HEK293 (cell line): ENCODE data around the gene GPR158.

Experiments used
- CTCF ChIA-PET: fragments of 350-600 bp; formaldehyde crosslinking; extraction: SDS; loops from one replicate; lab custom pipeline; 2021; ENCODE audit warnings: antibody characterized with exemption; lab: Yijun Ruan, JAX
- POLR2A ChIA-PET: fragments of 300-600 bp; formaldehyde crosslinking; extraction: SDS; loops from one replicate; lab custom pipeline; 2020; ENCODE audit warnings: antibody characterized with exemption, inconsistent platforms; lab: Yijun Ruan, JAX
- H3K27ac ChIP-seq: fragments of 200-500 bp; sonication (Bioruptor generic); 2 replicates; pipeline ENCODE4 v1.5.1; 2014; ENCODE audit warnings: low read depth, low read length, control low read depth, inconsistent platforms; ENCODE audit errors: extremely low read depth
- H3K36me3 ChIP-seq, 2 experiments: fragments of 200-500 bp in 1 of 2; sonication (Bioruptor generic) in 1 of 2; 1 replicate in 1 of 2; 2 replicates in 1 of 2; pipeline ENCODE4 v1.5.1; 2014 to 2017; ENCODE audit warnings: inconsistent platforms in 2 of 2, low read length in 2 of 2; ENCODE audit not compliant: control insufficient read depth in 2 of 2, insufficient read depth in 1 of 2
- H3K4me1 ChIP-seq: fragments of 200-500 bp; sonication (Bioruptor generic); 2 replicates; pipeline ENCODE4 v1.5.1; 2014; ENCODE audit warnings: mild to moderate bottlenecking, low read length, inconsistent platforms; ENCODE audit not compliant: control insufficient read depth, insufficient read depth
- H3K4me3 ChIP-seq: 2 replicates; pipeline ENCODE4 v1.5.1; 2011; ENCODE audit warnings: low read depth, mild to moderate bottlenecking, control low read depth, low read length, moderate library complexity
- H3K9me3 ChIP-seq: fragments of 200-500 bp; sonication (Bioruptor generic); 2 replicates; pipeline ENCODE4 v1.5.1; 2014; ENCODE audit warnings: low read depth, low read length, inconsistent platforms; ENCODE audit not compliant: control insufficient read depth, insufficient read depth
- BCL11B ChIP-seq: fragments of 450-650 bp; formaldehyde crosslinking; IDR thresholded peaks from 2 replicates; pipeline ENCODE4 v1.5.1; 2016; ENCODE audit warnings: low read depth, missing biosample characterization, missing genetic modification characterization
- HOXA7 ChIP-seq: sonication (generic); formaldehyde crosslinking; IDR thresholded peaks from 2 replicates; pipeline ENCODE4 v1.8.1; 2022; ENCODE audit warnings: missing genetic modification reagents, borderline replicate concordance
- REPIN1 ChIP-seq: fragments of 450-650 bp; formaldehyde crosslinking; IDR thresholded peaks from 2 replicates; pipeline ENCODE4 v1.5.1; 2017; ENCODE audit warnings: missing biosample characterization, missing genetic modification characterization, low read depth
- SP7 ChIP-seq: fragments of 450-650 bp; formaldehyde crosslinking; IDR thresholded peaks from 2 replicates; pipeline ENCODE4 v1.5.1; 2016; ENCODE audit warnings: missing biosample characterization, missing genetic modification characterization
- ZFP3 ChIP-seq: fragments of 450-650 bp; formaldehyde crosslinking; IDR thresholded peaks from 2 replicates; pipeline ENCODE4 v1.5.1; 2016; ENCODE audit warnings: low read depth, missing biosample characterization, missing genetic modification characterization
- ZNF133 ChIP-seq: fragments of 450-650 bp; formaldehyde crosslinking; IDR thresholded peaks from 2 replicates; pipeline ENCODE4 v1.5.1; 2016; ENCODE audit warnings: missing biosample characterization, missing genetic modification characterization
- ZNF138 ChIP-seq: fragments of 450-650 bp; formaldehyde crosslinking; IDR thresholded peaks from 2 replicates; pipeline ENCODE4 v1.5.1; 2016; ENCODE audit warnings: missing biosample characterization, missing genetic modification characterization, borderline replicate concordance
- ZNF140 ChIP-seq: fragments of 450-650 bp; formaldehyde crosslinking; IDR thresholded peaks from 2 replicates; pipeline ENCODE4 v1.5.1; 2016; ENCODE audit warnings: missing biosample characterization, missing genetic modification characterization
- ZNF24 ChIP-seq: fragments of 450-650 bp; formaldehyde crosslinking; IDR thresholded peaks from 2 replicates; pipeline ENCODE4 v1.5.1; 2016; ENCODE audit warnings: missing biosample characterization, missing genetic modification characterization
- ZNF324 ChIP-seq: fragments of 450-650 bp; formaldehyde crosslinking; IDR thresholded peaks from 2 replicates; pipeline ENCODE4 v1.5.1; 2016; ENCODE audit warnings: missing biosample characterization, missing genetic modification characterization
- ZNF37A ChIP-seq: fragments of 450-650 bp; IDR thresholded peaks from 2 replicates; pipeline ENCODE4 v1.5.1; 2018; ENCODE audit warnings: missing biosample characterization, missing genetic modification characterization
- ZNF621 ChIP-seq: fragments of 450-650 bp; formaldehyde crosslinking; IDR thresholded peaks from 2 replicates; pipeline ENCODE4 v1.5.1; 2017; ENCODE audit warnings: missing biosample characterization, missing genetic modification characterization
- ZNF626 ChIP-seq: fragments of 450-650 bp; sonication (Bioruptor Pico); formaldehyde crosslinking; IDR thresholded peaks from 2 replicates; pipeline ENCODE4 v1.5.1; 2018; ENCODE audit warnings: missing biosample characterization, missing genetic modification characterization, inconsistent platforms
- ZNF670 ChIP-seq: fragments of 450-650 bp; formaldehyde crosslinking; IDR thresholded peaks from 2 replicates; pipeline ENCODE4 v1.5.1; 2016; ENCODE audit warnings: missing biosample characterization, missing genetic modification characterization, low read depth
- ZNF747 ChIP-seq: fragments of 450-650 bp; formaldehyde crosslinking; IDR thresholded peaks from 2 replicates; pipeline ENCODE4 v1.5.1; 2016; ENCODE audit warnings: missing biosample characterization, missing genetic modification characterization
- ZNF791 ChIP-seq: fragments of 450-650 bp; formaldehyde crosslinking; IDR thresholded peaks from 2 replicates; pipeline ENCODE4 v1.5.1; 2016; ENCODE audit warnings: missing biosample characterization, missing genetic modification characterization
- ZNF792 ChIP-seq: fragments of 450-650 bp; formaldehyde crosslinking; IDR thresholded peaks from 2 replicates; pipeline ENCODE4 v1.5.1; 2016; ENCODE audit warnings: missing biosample characterization, missing genetic modification characterization
- TF ChIP-seq, protein P1 (sequence below): fragments of 450-650 bp; IDR thresholded peaks from 2 replicates; pipeline ENCODE4 v1.5.1; 2018; ENCODE audit warnings: missing biosample characterization, missing genetic modification characterization
- TF ChIP-seq, protein P2 (sequence below): fragments of 450-650 bp; formaldehyde crosslinking; IDR thresholded peaks from 2 replicates; pipeline ENCODE4 v1.5.1; 2016; ENCODE audit warnings: missing biosample characterization, missing genetic modification characterization
- TF ChIP-seq, protein P3 (sequence below): fragments of 450-650 bp; formaldehyde crosslinking; IDR thresholded peaks from 2 replicates; pipeline ENCODE4 v1.5.1; 2016; ENCODE audit warnings: missing biosample characterization, missing genetic modification characterization
- TF ChIP-seq, protein P4 (sequence below): fragments of 450-650 bp; formaldehyde crosslinking; IDR thresholded peaks from 2 replicates; pipeline ENCODE4 v1.5.1; 2016; ENCODE audit warnings: missing biosample characterization, missing genetic modification characterization, borderline replicate concordance
- TF ChIP-seq, protein P5 (sequence below): fragments of 450-650 bp; formaldehyde crosslinking; conservative IDR thresholded peaks from 2 replicates; pipeline ENCODE4 v1.5.1; 2016; ENCODE audit warnings: low read depth, missing biosample characterization, missing genetic modification characterization
- TF ChIP-seq, protein P6 (sequence below): fragments of 450-650 bp; formaldehyde crosslinking; IDR thresholded peaks from 2 replicates; pipeline ENCODE4 v1.5.1; 2016; ENCODE audit warnings: missing biosample characterization, missing genetic modification characterization

Gene GPR158

DNA sequence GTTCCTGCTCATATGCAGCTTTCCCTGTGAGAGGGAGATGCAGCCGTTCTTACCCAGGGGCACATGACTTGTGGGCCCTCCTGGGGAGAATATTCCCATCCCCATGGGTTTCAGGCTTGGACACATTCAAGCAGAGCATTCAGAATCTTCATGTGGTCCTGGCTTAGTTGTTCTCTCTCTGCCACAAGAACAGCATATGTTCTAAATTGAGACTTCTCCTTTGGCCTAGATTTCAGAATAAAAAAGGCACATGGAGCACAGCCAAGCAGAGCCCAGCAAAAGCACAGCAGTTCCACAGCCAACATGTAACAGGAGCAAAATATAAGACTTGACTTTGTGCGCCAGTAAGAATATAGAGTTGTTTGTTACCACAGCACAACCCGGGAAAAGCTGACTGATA lies 452.8 kb downstream of the GPR158 start:
- TF ChIP-seq, protein P1, sequence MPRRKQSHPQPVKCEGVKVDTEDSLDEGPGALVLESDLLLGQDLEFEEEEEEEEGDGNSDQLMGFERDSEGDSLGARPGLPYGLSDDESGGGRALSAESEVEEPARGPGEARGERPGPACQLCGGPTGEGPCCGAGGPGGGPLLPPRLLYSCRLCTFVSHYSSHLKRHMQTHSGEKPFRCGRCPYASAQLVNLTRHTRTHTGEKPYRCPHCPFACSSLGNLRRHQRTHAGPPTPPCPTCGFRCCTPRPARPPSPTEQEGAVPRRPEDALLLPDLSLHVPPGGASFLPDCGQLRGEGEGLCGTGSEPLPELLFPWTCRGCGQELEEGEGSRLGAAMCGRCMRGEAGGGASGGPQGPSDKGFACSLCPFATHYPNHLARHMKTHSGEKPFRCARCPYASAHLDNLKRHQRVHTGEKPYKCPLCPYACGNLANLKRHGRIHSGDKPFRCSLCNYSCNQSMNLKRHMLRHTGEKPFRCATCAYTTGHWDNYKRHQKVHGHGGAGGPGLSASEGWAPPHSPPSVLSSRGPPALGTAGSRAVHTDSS (tag by site-specific recombination): no peak
- no peak for TF ChIP-seq ZNF621 (tag by site-specific recombination)
- TF ChIP-seq ZFP3 (tag by site-specific recombination): no peak
- TF ChIP-seq ZNF24 (tag by site-specific recombination): no peak
- no peak for TF ChIP-seq ZNF37A
- TF ChIP-seq ZNF138: no peak
- no peak for TF ChIP-seq ZNF670 (tag by site-specific recombination)
- TF ChIP-seq ZNF324: no peak
- TF ChIP-seq, protein P2, sequence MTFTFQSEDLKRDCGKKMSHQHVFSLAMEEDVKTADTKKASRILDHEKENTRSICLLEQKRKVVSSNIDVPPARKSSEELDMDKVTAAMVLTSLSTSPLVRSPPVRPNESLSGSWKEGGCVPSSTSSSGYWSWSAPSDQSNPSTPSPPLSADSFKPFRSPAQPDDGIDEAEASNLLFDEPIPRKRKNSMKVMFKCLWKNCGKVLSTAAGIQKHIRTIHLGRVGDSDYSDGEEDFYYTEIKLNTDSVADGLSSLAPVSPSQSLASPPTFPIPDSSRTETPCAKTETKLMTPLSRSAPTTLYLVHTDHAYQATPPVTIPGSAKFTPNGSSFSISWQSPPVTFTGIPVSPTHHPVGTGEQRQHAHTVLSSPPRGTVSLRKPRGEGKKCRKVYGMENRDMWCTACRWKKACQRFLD (tag by site-specific recombination): no peak
- no peak for TF ChIP-seq ZNF747 (tag by site-specific recombination)
- TF ChIP-seq ZNF133 (tag by site-specific recombination): no peak
- no peak for TF ChIP-seq ZNF792 (tag by site-specific recombination)
- TF ChIP-seq, protein P3, sequence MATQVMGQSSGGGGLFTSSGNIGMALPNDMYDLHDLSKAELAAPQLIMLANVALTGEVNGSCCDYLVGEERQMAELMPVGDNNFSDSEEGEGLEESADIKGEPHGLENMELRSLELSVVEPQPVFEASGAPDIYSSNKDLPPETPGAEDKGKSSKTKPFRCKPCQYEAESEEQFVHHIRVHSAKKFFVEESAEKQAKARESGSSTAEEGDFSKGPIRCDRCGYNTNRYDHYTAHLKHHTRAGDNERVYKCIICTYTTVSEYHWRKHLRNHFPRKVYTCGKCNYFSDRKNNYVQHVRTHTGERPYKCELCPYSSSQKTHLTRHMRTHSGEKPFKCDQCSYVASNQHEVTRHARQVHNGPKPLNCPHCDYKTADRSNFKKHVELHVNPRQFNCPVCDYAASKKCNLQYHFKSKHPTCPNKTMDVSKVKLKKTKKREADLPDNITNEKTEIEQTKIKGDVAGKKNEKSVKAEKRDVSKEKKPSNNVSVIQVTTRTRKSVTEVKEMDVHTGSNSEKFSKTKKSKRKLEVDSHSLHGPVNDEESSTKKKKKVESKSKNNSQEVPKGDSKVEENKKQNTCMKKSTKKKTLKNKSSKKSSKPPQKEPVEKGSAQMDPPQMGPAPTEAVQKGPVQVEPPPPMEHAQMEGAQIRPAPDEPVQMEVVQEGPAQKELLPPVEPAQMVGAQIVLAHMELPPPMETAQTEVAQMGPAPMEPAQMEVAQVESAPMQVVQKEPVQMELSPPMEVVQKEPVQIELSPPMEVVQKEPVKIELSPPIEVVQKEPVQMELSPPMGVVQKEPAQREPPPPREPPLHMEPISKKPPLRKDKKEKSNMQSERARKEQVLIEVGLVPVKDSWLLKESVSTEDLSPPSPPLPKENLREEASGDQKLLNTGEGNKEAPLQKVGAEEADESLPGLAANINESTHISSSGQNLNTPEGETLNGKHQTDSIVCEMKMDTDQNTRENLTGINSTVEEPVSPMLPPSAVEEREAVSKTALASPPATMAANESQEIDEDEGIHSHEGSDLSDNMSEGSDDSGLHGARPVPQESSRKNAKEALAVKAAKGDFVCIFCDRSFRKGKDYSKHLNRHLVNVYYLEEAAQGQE (tag by site-specific recombination): no peak
- TF ChIP-seq ZNF626 (tag by site-specific recombination): no peak
- TF ChIP-seq BCL11B (tag by site-specific recombination): no peak
- no peak for TF ChIP-seq ZNF791 (tag by site-specific recombination)
- CTCF ChIA-PET: no interaction called here
- H3K27ac ChIP-seq: no peak overlapping the region
- no peaks in the 10 kb centered on the region for H3K4me1 ChIP-seq
- no peaks in the 10 kb centered on the region for H3K36me3 ChIP-seq
- H3K9me3 ChIP-seq: no peaks in the 10 kb centered on the region
- H3K4me3 ChIP-seq: no peak overlapping the region
- POLR2A ChIA-PET: no interaction called here

DNA sequence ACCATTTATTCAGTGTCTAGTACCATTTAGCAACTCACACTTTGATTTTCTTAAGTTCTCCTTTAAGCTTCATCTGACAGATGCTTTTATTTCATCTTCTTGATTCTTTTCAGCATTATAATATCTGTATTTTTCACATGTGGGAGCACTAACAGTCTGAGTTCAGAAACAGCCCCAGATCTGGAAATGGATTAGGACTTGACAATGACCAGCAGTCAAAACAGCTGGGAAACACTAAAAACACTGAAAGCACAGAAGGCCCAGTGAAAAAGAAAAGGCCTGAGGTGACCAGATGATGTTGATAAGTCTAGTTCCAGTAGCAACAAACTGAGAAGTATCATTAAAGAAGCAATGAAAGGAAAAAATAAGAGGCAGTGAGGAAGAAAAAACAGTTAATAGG lies 454.5 kb downstream of the GPR158 start:
- ChIA-PET CTCF (no interaction called here), POLR2A (no interaction called here)
- Histone ChIP-seq H3K27ac (no peak overlapping the region), H3K9me3 (no peaks in the 10 kb centered on the region), H3K36me3 (no peaks in the 10 kb centered on the region), H3K4me1 (no peaks in the 10 kb centered on the region), H3K4me3 (no peak overlapping the region)
- TF ChIP-seq, protein P4, sequence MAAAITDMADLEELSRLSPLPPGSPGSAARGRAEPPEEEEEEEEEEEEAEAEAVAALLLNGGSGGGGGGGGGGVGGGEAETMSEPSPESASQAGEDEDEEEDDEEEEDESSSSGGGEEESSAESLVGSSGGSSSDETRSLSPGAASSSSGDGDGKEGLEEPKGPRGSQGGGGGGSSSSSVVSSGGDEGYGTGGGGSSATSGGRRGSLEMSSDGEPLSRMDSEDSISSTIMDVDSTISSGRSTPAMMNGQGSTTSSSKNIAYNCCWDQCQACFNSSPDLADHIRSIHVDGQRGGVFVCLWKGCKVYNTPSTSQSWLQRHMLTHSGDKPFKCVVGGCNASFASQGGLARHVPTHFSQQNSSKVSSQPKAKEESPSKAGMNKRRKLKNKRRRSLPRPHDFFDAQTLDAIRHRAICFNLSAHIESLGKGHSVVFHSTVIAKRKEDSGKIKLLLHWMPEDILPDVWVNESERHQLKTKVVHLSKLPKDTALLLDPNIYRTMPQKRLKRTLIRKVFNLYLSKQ (tag by site-specific recombination): no peak
- TF ChIP-seq, protein P5, sequence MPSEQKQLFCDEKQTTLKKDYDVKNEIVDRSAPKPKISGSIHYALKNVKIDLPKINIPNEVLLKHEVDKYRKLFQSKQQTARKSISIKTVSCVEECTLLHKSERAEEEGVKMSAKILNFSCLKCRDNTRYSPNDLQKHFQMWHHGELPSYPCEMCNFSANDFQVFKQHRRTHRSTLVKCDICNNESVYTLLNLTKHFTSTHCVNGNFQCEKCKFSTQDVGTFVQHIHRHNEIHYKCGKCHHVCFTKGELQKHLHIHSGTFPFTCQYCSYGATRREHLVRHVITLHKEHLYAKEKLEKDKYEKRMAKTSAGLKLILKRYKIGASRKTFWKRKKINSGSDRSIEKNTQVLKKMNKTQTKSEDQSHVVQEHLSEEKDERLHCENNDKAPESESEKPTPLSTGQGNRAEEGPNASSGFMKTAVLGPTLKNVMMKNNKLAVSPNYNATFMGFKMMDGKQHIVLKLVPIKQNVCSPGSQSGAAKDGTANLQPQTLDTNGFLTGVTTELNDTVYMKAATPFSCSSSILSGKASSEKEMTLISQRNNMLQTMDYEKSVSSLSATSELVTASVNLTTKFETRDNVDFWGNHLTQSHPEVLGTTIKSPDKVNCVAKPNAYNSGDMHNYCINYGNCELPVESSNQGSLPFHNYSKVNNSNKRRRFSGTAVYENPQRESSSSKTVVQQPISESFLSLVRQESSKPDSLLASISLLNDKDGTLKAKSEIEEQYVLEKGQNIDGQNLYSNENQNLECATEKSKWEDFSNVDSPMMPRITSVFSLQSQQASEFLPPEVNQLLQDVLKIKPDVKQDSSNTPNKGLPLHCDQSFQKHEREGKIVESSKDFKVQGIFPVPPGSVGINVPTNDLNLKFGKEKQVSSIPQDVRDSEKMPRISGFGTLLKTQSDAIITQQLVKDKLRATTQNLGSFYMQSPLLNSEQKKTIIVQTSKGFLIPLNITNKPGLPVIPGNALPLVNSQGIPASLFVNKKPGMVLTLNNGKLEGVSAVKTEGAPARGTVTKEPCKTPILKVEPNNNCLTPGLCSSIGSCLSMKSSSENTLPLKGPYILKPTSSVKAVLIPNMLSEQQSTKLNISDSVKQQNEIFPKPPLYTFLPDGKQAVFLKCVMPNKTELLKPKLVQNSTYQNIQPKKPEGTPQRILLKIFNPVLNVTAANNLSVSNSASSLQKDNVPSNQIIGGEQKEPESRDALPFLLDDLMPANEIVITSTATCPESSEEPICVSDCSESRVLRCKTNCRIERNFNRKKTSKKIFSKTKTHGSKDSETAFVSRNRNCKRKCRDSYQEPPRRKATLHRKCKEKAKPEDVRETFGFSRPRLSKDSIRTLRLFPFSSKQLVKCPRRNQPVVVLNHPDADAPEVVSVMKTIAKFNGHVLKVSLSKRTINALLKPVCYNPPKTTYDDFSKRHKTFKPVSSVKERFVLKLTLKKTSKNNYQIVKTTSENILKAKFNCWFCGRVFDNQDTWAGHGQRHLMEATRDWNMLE (tag by site-specific recombination): no peak
- TF ChIP-seq, protein P6, sequence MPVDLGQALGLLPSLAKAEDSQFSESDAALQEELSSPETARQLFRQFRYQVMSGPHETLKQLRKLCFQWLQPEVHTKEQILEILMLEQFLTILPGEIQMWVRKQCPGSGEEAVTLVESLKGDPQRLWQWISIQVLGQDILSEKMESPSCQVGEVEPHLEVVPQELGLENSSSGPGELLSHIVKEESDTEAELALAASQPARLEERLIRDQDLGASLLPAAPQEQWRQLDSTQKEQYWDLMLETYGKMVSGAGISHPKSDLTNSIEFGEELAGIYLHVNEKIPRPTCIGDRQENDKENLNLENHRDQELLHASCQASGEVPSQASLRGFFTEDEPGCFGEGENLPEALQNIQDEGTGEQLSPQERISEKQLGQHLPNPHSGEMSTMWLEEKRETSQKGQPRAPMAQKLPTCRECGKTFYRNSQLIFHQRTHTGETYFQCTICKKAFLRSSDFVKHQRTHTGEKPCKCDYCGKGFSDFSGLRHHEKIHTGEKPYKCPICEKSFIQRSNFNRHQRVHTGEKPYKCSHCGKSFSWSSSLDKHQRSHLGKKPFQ: no peak
- no peak for TF ChIP-seq ZNF140 (tag by site-specific recombination)
- no peak for TF ChIP-seq SP7
- TF ChIP-seq ZFP3 (tag by site-specific recombination): no peak
- no peak for TF ChIP-seq REPIN1 (tag by site-specific recombination)
- no peak for TF ChIP-seq HOXA7 (CRISPR knock-in tag)
